Aorta (tissue), 5 donors: Measurements from ENCODE around the gene ACSS1. TPM values are rescaled to one million over a fixed set of nuclear protein-coding genes. Genes with fewer than 3 reads are reported as not detected.
A peak's percentile ranks its signal among the peaks of the same experiment; 100 is the strongest.

Source experiments
- ATAC-seq: fragments of 200-7000 bp; cut with Tn5 transposase; one replicate; pipeline ENCODE4 v1.9.1; 2022; ENCODE audit warnings: moderate library complexity; ENCODE audit not compliant: low FRiP score
- DNase-seq, 2 donors: peaks; one replicate each; pipeline ENCODE4 v3.0.0-alpha.2; 2020
- H3K27ac ChIP-seq, 2 donors: one replicate each; pipeline ENCODE4 v1.5.1; 2013; ENCODE audit warnings: low read length in 2 of 2, mild to moderate bottlenecking in 2 of 2, moderate library complexity in 2 of 2, control low read depth in 1 of 2, inconsistent platforms in 1 of 2, low read depth in 1 of 2
- H3K27me3 ChIP-seq, 2 donors: one replicate each; pipeline ENCODE4 v1.6.1; 2013; ENCODE audit warnings: control low read depth in 1 of 2, low read length in 1 of 2, mild to moderate bottlenecking in 1 of 2, moderate library complexity in 1 of 2; ENCODE audit not compliant: insufficient read depth in 2 of 2, control insufficient read depth in 1 of 2
- H3K36me3 ChIP-seq, 2 donors: one replicate each; pipeline ENCODE4 v1.6.1; 2013; ENCODE audit warnings: control low read depth in 1 of 2, low read length in 1 of 2, mild to moderate bottlenecking in 1 of 2; ENCODE audit not compliant: insufficient read depth in 2 of 2, control insufficient read depth in 1 of 2
- H3K4me1 ChIP-seq, 2 donors: one replicate each; pipeline ENCODE4 v1.6.1; 2013; ENCODE audit warnings: low read length in 2 of 2, control low read depth in 1 of 2, mild to moderate bottlenecking in 1 of 2, moderate library complexity in 1 of 2; ENCODE audit not compliant: insufficient read depth in 2 of 2, control insufficient read depth in 1 of 2
- H3K4me3 ChIP-seq, 2 donors: one replicate each; pipeline ENCODE4 v1.5.1; 2013; ENCODE audit warnings: low read length in 2 of 2, control low read depth in 1 of 2, mild to moderate bottlenecking in 1 of 2
- H3K9me3 ChIP-seq: one replicate; pipeline ENCODE4 v1.6.1; 2013; ENCODE audit warnings: mild to moderate bottlenecking, low read length; ENCODE audit not compliant: control insufficient read depth
- WGBS, 2 donors: extraction: QIAGEN DNeasy Blood & Tissue Kit; methylation state at CpG; one replicate each; pipeline ENCODE4 v1.1.7; 2013; 5-methylcytosine and 5-hydroxymethylcytosine counted together
- intact Hi-C, 2 donors: fragments of 100-400 bp; cut with DNase I; formaldehyde crosslinking; loops; one replicate each; pipeline versions ENCODE4 v1.14.2 to v1.15.0; 2022
- polyA plus RNA-seq, 2 donors: library from polyadenylated mRNA; stranded (reverse); fragments of 200-250 nt; gene quantifications; one replicate each; pipeline ENCODE4 v1.2.3, GENCODE V29; 2013
- total RNA-seq, 2 donors: library from RNA; stranded (reverse); fragmentation: NEBNext Ultra II Directional; extraction: Animal tissue kit (Norgen Biotek cat#: 25700); gene quantifications; one replicate each; pipeline ENCODE4 v1.2.1, GENCODE V29; 2021
- donor health status: healthy with polysubstance abuse.
- donor health status: Bipolar disorder and iron deficiency.
- donor health status: DM: no; HTN: no; CAD: no.
- donor health status: DM: no; HTN: no; CAD: no.
- donor health status: DM: yes; HTN: yes; CAD: no.

Gene ACSS1
- total and polyA plus RNA-seq, 4 donors = 7.6 to 23.4 (median 18.3) TPM

- no peaks in the 10 kb centered on the region for H3K9me3 ChIP-seq
- no peak overlapping the region for H3K4me3 ChIP-seq
- peak; percentile 7 to 48 for DNase-seq
- H3K27ac ChIP-seq = no peak overlapping the region
- ATAC-seq = no peak
- peaks cover 0 to 4% of the 10 kb centered on the region in 2 donors for H3K36me3 ChIP-seq
- 94 to 97% methylated on average over 6 of the region's 6 CpGs for WGBS, 2 donors
- no peaks in the 10 kb centered on the region for H3K4me1 ChIP-seq
- H3K27me3 ChIP-seq = no peaks in the 10 kb centered on the region
- intact Hi-C loops = no loop called here
These were observed 39.1 kb downstream of the ACSS1 start for GRCh38 chr20:25018841-25019240.

- peaks cover 1 to 4% of the 10 kb centered on the region in 2 donors for H3K36me3 ChIP-seq
- H3K4me3 ChIP-seq = no peak overlapping the region
- H3K27me3 ChIP-seq = no peaks in the 10 kb centered on the region
- H3K9me3 ChIP-seq = no peaks in the 10 kb centered on the region
- intact Hi-C loops = no loop called here
- ATAC-seq (no peak), DNase-seq (peak in 1 of 2 donors; percentile 12)
- no peak overlapping the region for H3K27ac ChIP-seq
- no peaks in the 10 kb centered on the region for H3K4me1 ChIP-seq
- WGBS, 2 donors = 86 to 89% methylated on average over 2 of the region's 2 CpGs
These were observed 39.5 kb downstream of the ACSS1 start for GRCh38 chr20:25018425-25018824.

- WGBS, 2 donors = 76 to 77% methylated on average over 14 of the region's 14 CpGs
- no peak overlapping the region for H3K4me3 ChIP-seq
- no peaks in the 10 kb centered on the region for H3K9me3 ChIP-seq
- intact Hi-C loops = no loop called here
- H3K36me3 ChIP-seq = peaks cover 2 to 3% of the 10 kb centered on the region in 2 donors
- no peak overlapping the region for H3K27ac ChIP-seq
- ATAC-seq (no peak), DNase-seq (peak; percentile 23 to 50)
- no peaks in the 10 kb centered on the region for H3K27me3 ChIP-seq
- H3K4me1 ChIP-seq = no peaks in the 10 kb centered on the region
These were observed 40.6 kb downstream of the ACSS1 start for GRCh38 chr20:25017257-25017803.

GRCh38 chr20:25016471-25016870, 41.5 kb downstream of the ACSS1 start:
- Histone ChIP-seq H3K27me3 (no peaks in the 10 kb centered on the region), H3K27ac (no peak overlapping the region), H3K9me3 (no peaks in the 10 kb centered on the region), H3K36me3 (peaks cover 3 to 4% of the 10 kb centered on the region in 2 donors), H3K4me3 (no peak overlapping the region), H3K4me1 (no peaks in the 10 kb centered on the region)
- DNase-seq = peak; percentile 13 to 57
- ATAC-seq = no peak
- intact Hi-C loops = no loop called here
- WGBS, 2 donors = 83 to 84% methylated on average over 11 of the region's 11 CpGs

- H3K27me3 ChIP-seq = no peaks in the 10 kb centered on the region
- WGBS, 2 donors = 84% methylated on average over 11 of the region's 11 CpGs
- H3K36me3 ChIP-seq = peaks cover 4% of the 10 kb centered on the region in 2 donors
- ATAC-seq (no peak), DNase-seq (peak in 1 of 2 donors; percentile 27)
- H3K4me1 ChIP-seq = no peaks in the 10 kb centered on the region
- no peaks in the 10 kb centered on the region for H3K9me3 ChIP-seq
- intact Hi-C loops = no loop called here
- H3K4me3 ChIP-seq = no peak overlapping the region
- no peak overlapping the region for H3K27ac ChIP-seq
These were observed 42.0 kb downstream of the ACSS1 start for GRCh38 chr20:25015986-25016385.

- Histone ChIP-seq H3K27me3 (no peaks in the 10 kb centered on the region), H3K9me3 (no peaks in the 10 kb centered on the region), H3K27ac (no peak overlapping the region), H3K36me3 (peaks cover 5 to 6% of the 10 kb centered on the region in 2 donors), H3K4me3 (no peak overlapping the region), H3K4me1 (no peaks in the 10 kb centered on the region)
- WGBS, 2 donors = 87% methylated on average over 11 of the region's 11 CpGs
- ATAC-seq (no peak), DNase-seq (peak; percentile 31 to 59)
- intact Hi-C loops = no loop called here
These were observed 43.1 kb downstream of the ACSS1 start for GRCh38 chr20:25014816-25015215.

GRCh38 chr20:25013478-25014380, 44.2 kb downstream of the ACSS1 start:
- Histone ChIP-seq H3K27ac (no peak overlapping the region), H3K36me3 (peaks cover 4 to 6% of the 10 kb centered on the region in 2 donors), H3K4me1 (no peaks in the 10 kb centered on the region), H3K27me3 (no peaks in the 10 kb centered on the region), H3K4me3 (no peak overlapping the region), H3K9me3 (no peaks in the 10 kb centered on the region)
- DNase-seq = peak; percentile 21 to 58
- intact Hi-C loops = no loop called here
- WGBS, 2 donors = 91 to 92% methylated on average over 25 of the region's 25 CpGs
- no peak for ATAC-seq

- Histone ChIP-seq H3K27ac (no peak overlapping the region), H3K9me3 (no peaks in the 10 kb centered on the region), H3K27me3 (no peaks in the 10 kb centered on the region), H3K36me3 (peaks cover 4 to 6% of the 10 kb centered on the region in 2 donors), H3K4me1 (no peaks in the 10 kb centered on the region), H3K4me3 (no peak overlapping the region)
- ATAC-seq = no peak
- DNase-seq = peak in 1 of 2 donors; percentile 34
- intact Hi-C loops = no loop called here
- 91 to 93% methylated on average over 21 of the region's 21 CpGs for WGBS, 2 donors
These were observed 45.2 kb downstream of the ACSS1 start for GRCh38 chr20:25012616-25013189.
